NCI-H460 (cell line): ENCODE measurements around the gene ENOX1. TPM values are rescaled to one million over a fixed set of nuclear protein-coding genes. Genes with fewer than 3 reads are reported as not detected.
"Not testable (repeated sequence)": the region's sequence is repeated elsewhere in the genome, so short reads cannot be mapped to it uniquely, and the experiment has no call there.

ENCODE experiments used
- DNase-seq: peaks from one replicate; pipeline ENCODE4 v3.0.0-alpha.2; 2016; ENCODE audit warnings: low read depth; ENCODE audit errors: extremely low read depth
- total RNA-seq: library from RNA; depleted of rRNA; stranded (reverse); fragments of >200 nt; shearing (Covaris generic); gene quantifications from 2 replicates; pipeline ENCODE4 v1.2.3, GENCODE V29; 2014

ENOX1 gene
- total RNA-seq, 1 experiment from 2014 or later: 7.6 TPM

GRCh38 chr13:43444081-43444480 lies 342.7 kb downstream of the ENOX1 start:
- no peak for DNase-seq

DNA sequence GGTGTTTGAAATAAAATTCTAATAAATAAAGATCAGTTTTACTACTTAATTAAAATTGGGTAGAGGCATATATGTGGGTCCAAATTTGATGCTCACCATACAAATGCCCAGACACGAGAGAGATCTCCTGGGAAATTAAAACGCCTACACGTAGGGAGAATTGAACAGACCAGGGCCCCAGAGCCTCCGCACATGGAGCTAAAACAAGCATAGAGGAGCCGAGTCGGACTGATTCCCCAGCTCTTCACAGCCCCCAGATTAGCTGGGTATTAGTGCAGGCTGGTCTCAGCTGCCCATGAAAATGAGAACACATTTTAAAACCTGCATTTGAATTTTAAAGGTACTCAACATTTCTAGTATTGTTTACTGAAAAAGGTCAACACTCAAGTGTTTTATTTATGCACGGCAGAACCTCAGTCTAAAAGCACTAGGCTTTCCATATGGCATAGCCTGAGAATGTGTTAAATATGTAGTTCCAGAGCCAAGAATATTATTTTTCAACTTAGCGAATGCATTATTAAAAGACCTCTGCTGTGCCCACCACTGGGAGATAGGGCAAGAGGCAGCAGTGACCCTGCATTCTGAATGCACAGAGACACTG lies 344.8 kb downstream of the ENOX1 start:
- DNase-seq: no peak

- DNase-seq: no peak
Observed at GRCh38 chr13:43441464-43441863, 345.3 kb downstream of the ENOX1 start.

GRCh38 chr13:43434191-43434590 lies 352.6 kb downstream of the ENOX1 start:
- DNase-seq: no peak

DNA sequence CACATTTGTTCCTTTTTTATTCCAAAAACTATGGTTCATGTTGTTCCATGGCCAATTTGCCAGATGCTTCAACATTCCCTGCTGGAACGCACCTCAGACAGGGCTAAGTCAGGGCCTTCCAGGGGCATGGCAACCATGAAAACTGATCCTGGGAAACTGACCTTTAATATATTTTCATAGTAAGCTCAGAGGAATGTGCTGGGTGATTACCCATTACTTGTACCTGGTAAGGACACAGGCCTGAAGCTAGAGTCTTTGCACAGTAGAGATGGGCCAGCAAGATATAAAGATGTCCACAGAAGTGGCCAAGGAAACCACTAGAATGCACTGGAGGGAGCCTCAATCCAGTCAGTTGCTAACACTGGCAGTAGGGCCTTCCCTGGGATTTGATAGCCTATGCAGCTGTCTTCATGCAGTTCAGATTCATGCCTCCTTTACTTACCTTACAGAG lies 353.1 kb downstream of the ENOX1 start:
- DNase-seq: no peak

DNA sequence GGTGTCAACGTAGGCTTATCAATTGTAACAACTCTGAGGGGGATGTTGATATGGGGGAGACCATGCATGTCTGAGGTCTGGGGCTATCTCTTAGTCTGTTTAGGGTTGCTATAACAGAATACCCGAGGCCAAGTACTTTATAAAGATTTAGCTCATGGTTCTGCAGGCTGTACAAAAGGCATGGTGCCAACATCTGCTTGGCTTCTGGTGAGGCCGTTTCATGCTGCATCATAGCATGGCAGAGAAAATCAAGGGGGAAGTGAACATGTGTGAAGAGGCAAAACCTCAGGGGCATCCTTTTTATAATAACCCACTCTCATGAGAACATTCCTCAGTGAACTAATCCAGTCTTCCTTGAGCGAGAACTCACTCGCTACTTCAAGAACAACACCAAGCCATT lies 353.8 kb downstream of the ENOX1 start:
- no peak for DNase-seq

DNA sequence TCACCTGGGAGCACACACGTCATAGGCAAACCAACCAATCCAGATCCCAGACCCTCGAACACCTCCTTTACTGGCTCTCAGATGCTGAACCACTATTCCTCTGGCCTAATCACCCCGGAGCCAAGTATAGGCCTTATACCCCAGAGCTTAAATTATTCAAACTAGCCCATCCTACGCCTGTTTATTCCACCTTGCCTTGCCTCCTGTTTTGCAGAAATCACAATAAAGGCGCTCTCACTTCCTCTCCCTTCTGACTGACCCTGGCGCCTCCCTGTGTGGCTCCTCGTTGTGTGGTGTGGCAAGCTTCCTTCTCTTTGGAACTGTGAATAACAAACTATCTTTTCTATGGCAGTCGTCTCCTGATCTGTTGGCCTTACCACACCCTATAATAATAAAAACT lies 354.9 kb downstream of the ENOX1 start:
- no peak for DNase-seq

GRCh38 chr13:43431290-43431716 lies 355.5 kb downstream of the ENOX1 start:
- no peak for DNase-seq

- DNase-seq: no peak
Observed at GRCh38 chr13:43428545-43429296, 358.1 kb downstream of the ENOX1 start.

GRCh38 chr13:43426355-43426754 lies 360.4 kb downstream of the ENOX1 start:
- no peak for DNase-seq

DNA sequence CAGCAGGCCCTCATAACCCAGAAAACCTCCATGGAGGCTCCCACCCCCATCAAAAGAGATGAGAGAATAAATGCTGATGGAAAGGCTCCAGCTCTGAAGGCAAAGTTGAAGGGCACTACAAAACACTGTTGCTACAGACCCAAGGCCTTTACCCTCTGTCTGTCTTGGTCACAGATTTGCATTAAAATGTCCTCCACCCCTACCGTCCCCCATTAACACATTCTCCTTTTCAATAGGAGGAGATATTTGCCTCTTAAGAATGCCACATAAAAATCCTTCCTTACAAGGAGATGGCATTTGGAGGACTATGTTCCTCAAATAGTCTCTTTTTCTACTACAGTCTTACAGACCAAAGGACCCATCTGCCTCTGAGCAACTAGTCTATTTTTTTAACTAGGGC lies 361.5 kb downstream of the ENOX1 start:
- no peak for DNase-seq

DNA sequence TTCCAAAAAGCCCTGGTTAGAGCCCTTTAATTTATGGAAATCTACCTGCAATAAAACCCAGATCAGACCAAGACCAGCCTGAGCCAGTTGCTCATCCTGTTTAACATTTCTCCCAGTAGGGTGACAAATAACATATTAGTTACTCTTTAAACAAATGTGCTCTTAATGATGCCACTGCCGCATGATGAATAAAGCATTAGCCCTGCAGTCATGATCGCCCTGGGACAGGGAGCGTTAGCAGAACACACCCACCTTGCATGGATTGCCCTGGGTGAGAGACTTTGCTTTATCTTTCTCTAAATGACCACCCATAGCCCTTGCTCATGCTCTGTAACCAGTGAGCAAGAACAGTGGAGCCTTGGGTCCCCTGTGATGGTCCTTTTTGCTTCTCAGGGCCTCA lies 362.4 kb downstream of the ENOX1 start:
- peak; percentile 50 for DNase-seq

GRCh38 chr13:43422116-43422515 lies 364.7 kb downstream of the ENOX1 start:
- no peak for DNase-seq

GRCh38 chr13:43416842-43417241 lies 369.9 kb downstream of the ENOX1 start:
- not testable (repeated sequence) for DNase-seq

- DNase-seq: not testable (repeated sequence)
Observed at GRCh38 chr13:43416408-43416807, 370.4 kb downstream of the ENOX1 start.

- not testable (repeated sequence) for DNase-seq
Observed at GRCh38 chr13:43415903-43416391, 370.8 kb downstream of the ENOX1 start.

DNA sequence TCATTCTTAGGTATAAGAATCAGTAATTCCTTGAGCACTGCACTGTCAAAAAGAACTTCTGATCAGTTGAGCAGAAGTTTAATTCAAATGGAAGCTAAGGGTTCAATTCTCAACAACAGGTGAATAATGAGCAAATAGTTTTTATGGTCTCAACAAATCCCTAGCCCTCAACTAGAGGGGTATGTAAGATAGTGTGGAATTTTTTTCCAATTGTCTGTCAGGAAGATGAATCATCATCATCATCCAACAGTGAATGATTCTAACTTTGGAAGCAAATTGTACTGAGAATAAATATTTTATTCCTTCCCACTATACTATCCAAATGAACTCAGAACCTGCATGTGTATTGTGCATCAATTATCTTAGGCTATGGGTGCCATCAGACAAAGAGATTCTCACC lies 372.7 kb downstream of the ENOX1 start:
- DNase-seq: no peak

DNA sequence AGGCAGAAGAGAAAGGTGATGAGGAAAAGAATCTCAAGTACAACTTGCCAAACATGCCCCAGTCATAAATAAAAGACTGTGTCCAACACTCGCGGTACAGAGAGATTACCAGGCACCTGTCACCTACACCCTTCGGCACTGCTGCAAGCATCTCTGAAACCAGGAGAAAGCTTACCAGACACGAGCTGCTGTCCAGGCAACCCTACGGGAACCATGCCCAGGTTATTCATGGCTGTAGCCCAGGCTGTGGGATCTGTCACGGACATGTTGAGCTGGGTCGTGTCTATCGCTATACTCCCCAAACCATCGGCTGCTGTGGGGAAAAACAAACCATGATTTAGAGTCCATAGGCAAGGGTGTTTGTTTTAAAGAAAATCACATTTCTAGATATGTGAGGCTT lies 375.0 kb downstream of the ENOX1 start:
- DNase-seq: no peak

- DNase-seq: no peak
Observed at GRCh38 chr13:43411211-43411610, 375.6 kb downstream of the ENOX1 start.

GRCh38 chr13:43408274-43408673 lies 378.5 kb downstream of the ENOX1 start:
- DNase-seq: no peak

- DNase-seq: no peak
Observed at GRCh38 chr13:43407023-43407581, 379.7 kb downstream of the ENOX1 start.

GRCh38 chr13:43405457-43405856 lies 381.3 kb downstream of the ENOX1 start:
- no peak for DNase-seq
